Astrocyte (in vitro differentiated cells and primary cell): ENCODE measurements around the gene STK4.

Source experiments
- EZH2 ChIP-seq: IDR thresholded peaks from 2 replicates; pipeline ENCODE4 v1.6.1; 2012; ENCODE audit warnings: mild to moderate bottlenecking, low read length, inconsistent platforms; ENCODE audit not compliant: insufficient read depth
- TF ChIP-seq, protein P1 (sequence below): IDR thresholded peaks from 2 replicates; pipeline ENCODE4 v1.5.1; 2011; ENCODE audit warnings: low read depth, mild to moderate bottlenecking, inconsistent platforms, low read length, moderate library complexity; ENCODE audit not compliant: insufficient read depth

DNA sequence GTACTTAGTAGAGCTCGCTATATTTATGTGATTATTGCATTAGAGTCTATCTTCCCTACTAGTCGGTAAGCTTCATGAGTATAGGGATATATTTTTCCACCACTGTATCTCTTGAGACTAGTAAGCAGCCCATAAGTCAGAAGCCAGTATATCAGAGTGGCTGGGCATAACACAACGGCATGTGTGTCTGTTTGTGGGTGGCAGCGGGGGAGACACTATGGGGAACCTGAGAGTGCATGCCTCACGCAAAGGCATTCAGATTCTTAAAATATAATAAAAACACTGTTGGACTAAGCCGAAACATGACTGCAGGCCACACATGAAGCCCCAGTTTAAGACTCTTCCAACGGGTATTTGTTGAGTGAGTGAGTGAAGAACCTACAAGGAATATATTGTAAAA, 126.6 kb downstream of the STK4 start:
- TF ChIP-seq, protein P1, sequence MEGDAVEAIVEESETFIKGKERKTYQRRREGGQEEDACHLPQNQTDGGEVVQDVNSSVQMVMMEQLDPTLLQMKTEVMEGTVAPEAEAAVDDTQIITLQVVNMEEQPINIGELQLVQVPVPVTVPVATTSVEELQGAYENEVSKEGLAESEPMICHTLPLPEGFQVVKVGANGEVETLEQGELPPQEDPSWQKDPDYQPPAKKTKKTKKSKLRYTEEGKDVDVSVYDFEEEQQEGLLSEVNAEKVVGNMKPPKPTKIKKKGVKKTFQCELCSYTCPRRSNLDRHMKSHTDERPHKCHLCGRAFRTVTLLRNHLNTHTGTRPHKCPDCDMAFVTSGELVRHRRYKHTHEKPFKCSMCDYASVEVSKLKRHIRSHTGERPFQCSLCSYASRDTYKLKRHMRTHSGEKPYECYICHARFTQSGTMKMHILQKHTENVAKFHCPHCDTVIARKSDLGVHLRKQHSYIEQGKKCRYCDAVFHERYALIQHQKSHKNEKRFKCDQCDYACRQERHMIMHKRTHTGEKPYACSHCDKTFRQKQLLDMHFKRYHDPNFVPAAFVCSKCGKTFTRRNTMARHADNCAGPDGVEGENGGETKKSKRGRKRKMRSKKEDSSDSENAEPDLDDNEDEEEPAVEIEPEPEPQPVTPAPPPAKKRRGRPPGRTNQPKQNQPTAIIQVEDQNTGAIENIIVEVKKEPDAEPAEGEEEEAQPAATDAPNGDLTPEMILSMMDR = no peak
- TF ChIP-seq EZH2 = no peak
